Gastroesophageal sphincter (tissue), 3 donors: ENCODE data around the gene NRXN3.

Experiments used
- CTCF ChIP-seq, 4 experiments: fragments of 200-600 bp in 2 of 4; fragments of 450-650 bp in 2 of 4; sonication (generic) in 1 of 4; IDR thresholded peaks; one replicate each; pipeline ENCODE4 v1.5.1; 2017 to 2019; ENCODE audit warnings: antibody characterized with exemption in 4 of 4, mild to moderate bottlenecking in 2 of 4, moderate library complexity in 2 of 4
- POLR2A ChIP-seq, 2 donors: fragments of 450-650 bp; IDR thresholded peaks; one replicate each; pipeline ENCODE4 v1.6.1; 2017; ENCODE audit warnings: antibody characterized with exemption in 2 of 2, mild to moderate bottlenecking in 2 of 2, moderate library complexity in 1 of 2

- no peak for TF ChIP-seq CTCF (IDR thresholded peaks at IDR 0.05)
- TF ChIP-seq POLR2A (IDR thresholded peaks at IDR 0.05): no peak
These were observed 1498.8 kb downstream of the NRXN3 start for GRCh38 chr14:79668951-79669350.
